ENCODE results near the gene MANF. TPM values are rescaled to one million over a fixed set of nuclear protein-coding genes. Genes with fewer than 3 reads are reported as not detected.

MANF gene
- total RNA-seq, 2 experiments from 2014 or later: 107 to 131 TPM

GRCh38 chr3:51393564-51393963 lies 8.5 kb downstream of the MANF start:
- no peaks in the 10 kb centered on the region for H3K27me3 Mint-ChIP-seq
- H3K4me1 Mint-ChIP-seq: peaks cover 65% of the 10 kb centered on the region
- ChIA-PET CTCF (interaction anchor here (0.6 to 1.5 kb wide), 2 partner anchors 100 to 777 kb away, joined by 4 to 7 read pairs; no protein-coding TSS in a partner anchor), POLR2A (no interaction called here)
- no peaks in the 10 kb centered on the region for H3K9me3 Mint-ChIP-seq
- no peak for DNase-seq
- H3K27ac Mint-ChIP-seq: no peak overlapping the region
- no peak overlapping the region for H3K4me3 Mint-ChIP-seq
- H3K36me3 Mint-ChIP-seq (ENCODE audit: low read depth): peaks cover 45% of the 10 kb centered on the region

- no peak for DNase-seq
- H3K4me3 Mint-ChIP-seq: peak overlapping the region; percentile 45
- no peaks in the 10 kb centered on the region for H3K9me3 Mint-ChIP-seq
- POLR2A ChIA-PET: no interaction called here
- H3K4me1 Mint-ChIP-seq: peaks cover 57% of the 10 kb centered on the region
- no peaks in the 10 kb centered on the region for H3K27me3 Mint-ChIP-seq
- H3K36me3 Mint-ChIP-seq (ENCODE audit: low read depth): peaks cover 37% of the 10 kb centered on the region
- CTCF ChIA-PET: interaction anchor here (1.1 to 1.5 kb wide), 2 partner anchors 233 to 778 kb away, joined by 3 to 7 read pairs; no protein-coding TSS in a partner anchor
- H3K27ac Mint-ChIP-seq: no peak overlapping the region
Observed at GRCh38 chr3:51394541-51394940, 9.4 kb downstream of the MANF start.

GRCh38 chr3:51395493-51396213 lies 10.6 kb downstream of the MANF start:
- ChIA-PET POLR2A (no interaction called here), CTCF (interaction anchor here (0.7 to 1.2 kb wide), 5 partner anchors 9 to 784 kb away, joined by 3 read pairs; partner anchors contain the start of genes CISH and MANF)
- H3K4me1 Mint-ChIP-seq: peaks cover 48% of the 10 kb centered on the region
- H3K27me3 Mint-ChIP-seq: no peaks in the 10 kb centered on the region
- no peak overlapping the region for H3K4me3 Mint-ChIP-seq
- H3K27ac Mint-ChIP-seq: peak overlapping the region; percentile 62
- DNase-seq: no peak
- no peaks in the 10 kb centered on the region for H3K9me3 Mint-ChIP-seq
- peaks cover 41% of the 10 kb centered on the region for H3K36me3 Mint-ChIP-seq (ENCODE audit: low read depth)

DNA sequence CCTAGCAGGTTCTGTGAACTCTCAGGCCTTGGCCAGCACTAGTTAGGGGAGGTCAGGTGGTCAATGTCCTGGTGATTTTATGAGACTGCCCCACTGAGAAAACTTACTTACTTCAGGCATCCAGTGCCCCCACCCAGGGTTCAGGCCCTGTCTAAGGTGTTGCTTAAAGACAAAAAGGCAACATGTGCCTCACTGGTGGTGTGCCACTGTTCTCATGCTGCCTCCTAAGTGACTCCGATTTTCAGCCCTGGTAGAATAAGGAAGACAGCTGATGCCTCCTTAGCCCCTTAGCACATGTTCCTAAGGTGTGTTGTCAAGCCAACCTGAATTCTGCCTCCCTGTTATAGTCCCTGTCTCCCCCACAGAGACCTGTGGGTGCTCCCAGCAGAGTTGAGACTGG lies 11.3 kb downstream of the MANF start:
- DNase-seq: no peak
- Mint-ChIP-seq H3K27ac (peak overlapping the region; percentile 62), H3K4me1 (peaks cover 45% of the 10 kb centered on the region), H3K4me3 (no peak overlapping the region), H3K36me3 (ENCODE audit: low read depth) (peaks cover 43% of the 10 kb centered on the region), H3K9me3 (no peaks in the 10 kb centered on the region), H3K27me3 (no peaks in the 10 kb centered on the region)
- ChIA-PET CTCF (interaction anchor here (0.9 to 1.2 kb wide), 3 partner anchors 8 to 784 kb away, joined by 3 read pairs; partner anchors contain the start of gene CISH), POLR2A (no interaction called here)

DNA sequence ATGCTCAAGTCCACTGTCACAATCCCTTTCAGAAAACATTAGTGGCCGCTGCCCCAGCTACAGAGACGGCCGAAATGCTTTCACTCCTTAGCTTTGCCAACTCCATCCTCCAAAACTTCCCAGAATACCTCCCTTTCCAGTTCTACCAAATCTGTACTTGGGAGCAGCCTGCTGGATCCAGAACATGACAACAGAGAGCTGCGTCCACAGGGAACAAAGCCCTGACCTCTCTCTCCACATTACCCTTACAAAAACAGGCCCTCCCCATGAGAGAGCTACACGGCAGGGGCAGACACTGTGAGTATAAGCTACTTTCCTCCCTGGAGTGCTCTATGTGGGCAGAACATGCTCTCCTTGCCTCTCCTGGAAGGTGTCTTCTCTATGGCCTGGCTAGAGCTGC lies 12.3 kb downstream of the MANF start:
- Mint-ChIP-seq H3K4me1 (peaks cover 40% of the 10 kb centered on the region), H3K9me3 (no peaks in the 10 kb centered on the region), H3K36me3 (ENCODE audit: low read depth) (peaks cover 49% of the 10 kb centered on the region), H3K4me3 (no peak overlapping the region), H3K27ac (no peak overlapping the region), H3K27me3 (no peaks in the 10 kb centered on the region)
- CTCF ChIA-PET: interaction anchor here (0.6 to 1.2 kb wide), 3 partner anchors 12 to 1799 kb away, joined by 3 read pairs; no protein-coding TSS in a partner anchor
- DNase-seq: no peak
- POLR2A ChIA-PET: no interaction called here

GRCh38 chr3:51398595-51399310 lies 13.7 kb downstream of the MANF start:
- no peak overlapping the region for H3K4me3 Mint-ChIP-seq
- ChIA-PET POLR2A (no interaction called here), CTCF (interaction anchor here (0.8 to 1.4 kb wide), 4 partner anchors 9 to 14 kb away, joined by 3 to 4 read pairs (median 3); partner anchors contain the start of gene MANF)
- DNase-seq: no peak
- no peak overlapping the region for H3K27ac Mint-ChIP-seq
- H3K36me3 Mint-ChIP-seq (ENCODE audit: low read depth): peaks cover 45% of the 10 kb centered on the region
- peaks cover 34% of the 10 kb centered on the region for H3K4me1 Mint-ChIP-seq
- no peaks in the 10 kb centered on the region for H3K27me3 Mint-ChIP-seq
- no peaks in the 10 kb centered on the region for H3K9me3 Mint-ChIP-seq

GRCh38 chr3:51400166-51400565 lies 15.1 kb downstream of the MANF start:
- H3K27me3 Mint-ChIP-seq: no peaks in the 10 kb centered on the region
- no peak overlapping the region for H3K27ac Mint-ChIP-seq
- H3K9me3 Mint-ChIP-seq: no peaks in the 10 kb centered on the region
- H3K36me3 Mint-ChIP-seq (ENCODE audit: low read depth): peaks cover 35% of the 10 kb centered on the region
- CTCF ChIA-PET: interaction anchor here (1.0 to 2.2 kb wide), 2 partner anchors 10 to 282 kb away, joined by 3 to 5 read pairs; no protein-coding TSS in a partner anchor
- POLR2A ChIA-PET: no interaction called here
- no peak for DNase-seq
- peaks cover 34% of the 10 kb centered on the region for H3K4me1 Mint-ChIP-seq
- no peak overlapping the region for H3K4me3 Mint-ChIP-seq

DNA sequence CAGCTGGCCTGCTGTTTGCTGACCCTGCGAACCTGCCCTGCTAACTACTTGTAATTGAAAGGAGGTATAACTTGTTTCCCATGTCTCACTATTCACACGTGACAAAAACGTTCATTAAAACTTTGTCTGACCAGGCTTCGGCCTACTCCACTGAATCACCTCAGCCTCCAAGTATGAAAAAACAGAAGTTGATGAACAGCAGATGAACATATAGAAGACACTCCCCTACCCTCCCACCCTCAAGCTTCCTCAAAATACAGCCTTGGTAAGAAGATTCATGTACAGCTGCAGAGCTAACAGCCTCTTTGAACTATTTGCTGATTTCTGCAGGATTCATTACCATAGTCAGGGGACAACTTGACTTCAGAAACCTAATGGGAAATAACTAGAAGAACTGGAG lies 16.6 kb downstream of the MANF start:
- Mint-ChIP-seq H3K27me3 (no peaks in the 10 kb centered on the region), H3K4me3 (no peak overlapping the region), H3K9me3 (no peaks in the 10 kb centered on the region), H3K27ac (no peak overlapping the region), H3K36me3 (ENCODE audit: low read depth) (peaks cover 36% of the 10 kb centered on the region), H3K4me1 (peaks cover 26% of the 10 kb centered on the region)
- DNase-seq: no peak
- ChIA-PET POLR2A (no interaction called here), CTCF (interaction anchor here (1.2 to 2.2 kb wide), 3 partner anchors 10 to 268 kb away, joined by 3 to 5 read pairs (median 4); no protein-coding TSS in a partner anchor)

DNA sequence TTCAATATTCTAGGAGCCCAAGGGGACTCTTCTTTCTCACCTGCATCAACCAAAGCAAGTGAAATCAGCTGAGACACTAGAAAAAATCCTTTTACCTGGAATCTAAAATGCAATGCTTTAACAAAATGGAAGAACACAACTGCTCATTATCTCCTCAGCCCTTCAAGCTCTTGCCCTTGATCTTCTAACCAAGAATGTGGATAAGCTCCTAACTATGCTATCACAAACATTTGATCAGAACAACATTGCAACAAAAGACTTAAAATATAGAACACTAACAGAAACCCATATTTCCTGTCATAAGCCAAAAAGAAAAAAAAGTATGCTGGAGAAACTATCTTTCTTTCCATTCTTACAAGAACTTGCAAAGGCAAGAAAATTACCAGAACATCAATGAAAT lies 18.6 kb downstream of the MANF start:
- no peak for DNase-seq
- Mint-ChIP-seq H3K27me3 (no peaks in the 10 kb centered on the region), H3K27ac (peak overlapping the region; percentile 37), H3K36me3 (ENCODE audit: low read depth) (peaks cover 39% of the 10 kb centered on the region), H3K4me3 (no peak overlapping the region), H3K4me1 (peaks cover 25% of the 10 kb centered on the region), H3K9me3 (no peaks in the 10 kb centered on the region)
- ChIA-PET POLR2A (no interaction called here), CTCF (interaction anchor here (3.2 kb wide), 1 partner anchor 14 kb away, joined by 9 read pairs; no protein-coding TSS in a partner anchor)

GRCh38 chr3:51408021-51408420 lies 22.9 kb downstream of the MANF start:
- ChIA-PET CTCF (interaction anchor here (0.9 to 1.7 kb wide), 2 partner anchors 9 to 18 kb away, joined by 3 to 4 read pairs; no protein-coding TSS in a partner anchor), POLR2A (no interaction called here)
- H3K27me3 Mint-ChIP-seq: no peaks in the 10 kb centered on the region
- H3K9me3 Mint-ChIP-seq: no peaks in the 10 kb centered on the region
- peaks cover 22% of the 10 kb centered on the region for H3K4me1 Mint-ChIP-seq
- H3K36me3 Mint-ChIP-seq (ENCODE audit: low read depth): peaks cover 48% of the 10 kb centered on the region
- DNase-seq: no peak
- H3K4me3 Mint-ChIP-seq: no peak overlapping the region
- H3K27ac Mint-ChIP-seq: no peak overlapping the region

- CTCF ChIA-PET: interaction anchor here (1.7 kb wide), 1 partner anchor 10 kb away, joined by 4 read pairs; no protein-coding TSS in a partner anchor
- peaks cover 48% of the 10 kb centered on the region for H3K36me3 Mint-ChIP-seq (ENCODE audit: low read depth)
- H3K4me1 Mint-ChIP-seq: peaks cover 16% of the 10 kb centered on the region
- DNase-seq: no peak
- H3K27ac Mint-ChIP-seq: no peak overlapping the region
- no peaks in the 10 kb centered on the region for H3K9me3 Mint-ChIP-seq
- H3K27me3 Mint-ChIP-seq: no peaks in the 10 kb centered on the region
- H3K4me3 Mint-ChIP-seq: no peak overlapping the region
- POLR2A ChIA-PET: no interaction called here
Observed at GRCh38 chr3:51408813-51409212, 23.7 kb downstream of the MANF start.

GRCh38 chr3:51422211-51422610 lies 37.1 kb downstream of the MANF start:
- Mint-ChIP-seq H3K9me3 (no peaks in the 10 kb centered on the region), H3K36me3 (ENCODE audit: low read depth) (peaks cover 37% of the 10 kb centered on the region), H3K27ac (no peak overlapping the region), H3K4me3 (no peak overlapping the region), H3K27me3 (no peaks in the 10 kb centered on the region), H3K4me1 (no peaks in the 10 kb centered on the region)
- ChIA-PET POLR2A (no interaction called here), CTCF (interaction anchor here (0.6 to 2.4 kb wide), 2 partner anchors 12 to 17 kb away, joined by 4 to 5 read pairs; no protein-coding TSS in a partner anchor)
- DNase-seq: no peak

DNA sequence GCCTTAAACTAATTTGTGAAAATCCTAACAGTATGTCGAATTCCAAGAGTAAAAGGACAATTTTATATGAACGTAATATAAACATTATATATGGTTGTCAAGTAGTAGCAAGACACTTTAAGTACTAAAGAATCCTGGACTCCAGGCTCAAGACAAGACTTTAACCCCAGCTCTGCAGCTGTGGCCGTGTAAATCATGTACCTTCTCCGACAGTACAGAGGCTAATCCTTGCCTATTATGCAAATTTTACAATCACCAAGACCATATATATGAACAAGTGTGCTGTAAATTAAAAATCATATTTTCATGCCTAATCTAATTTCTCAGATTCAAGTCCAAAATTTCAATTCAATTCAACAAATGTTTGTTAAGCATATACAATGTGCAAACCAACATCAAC lies 41.8 kb downstream of the MANF start:
- CTCF ChIA-PET: no interaction called here

More for the DNA sequence above, 41.8 kb downstream of the MANF start:
- no peaks in the 10 kb centered on the region for H3K4me1 Mint-ChIP-seq
- no peak overlapping the region for H3K4me3 Mint-ChIP-seq
- POLR2A ChIA-PET: no interaction called here
- H3K36me3 Mint-ChIP-seq (ENCODE audit: low read depth): peaks cover 35% of the 10 kb centered on the region
- H3K27me3 Mint-ChIP-seq: no peaks in the 10 kb centered on the region
- no peak overlapping the region for H3K27ac Mint-ChIP-seq
- no peak for DNase-seq
- H3K9me3 Mint-ChIP-seq: no peaks in the 10 kb centered on the region

Data from activated CD4-positive, alpha-beta T cell treated with anti-CD3 and anti-CD28 coated beads, Interleukin-2, amount 10 ng/mL, durations not matched to agents 7 days and 5 days (primary cell).